K562 (cell line): ENCODE results near the gene VEGFA. TPM values are rescaled to one million over a fixed set of nuclear protein-coding genes. Genes with fewer than 3 reads are reported as not detected.

Source experiments
- ATAC-seq: fragments of 200-7000 bp; cut with Tn5 transposase; 3 replicates; pipeline ENCODE4 v1.9.1; 2020; ENCODE audit warnings: moderate library complexity
- BruUV-seq: library from RNA; stranded (reverse); fragments of 400-500 nt; replicated peaks from 2 replicates; lab custom pipeline; 2021; lab: Mats Ljungman, UMichigan
- CTCF ChIA-PET: fragments of 300-600 bp; formaldehyde crosslinking; extraction: SDS; loops from one replicate; lab custom pipeline; 2021; ENCODE audit warnings: low intra/inter-chr PET ratio; lab: Yijun Ruan, JAX
- POLR2A ChIA-PET: fragments of 300-600, 350-650 bp; sonication (Branson Sonifier 250); formaldehyde crosslinking; extraction: SDS; loops from one replicate; lab custom pipeline; 2021; ENCODE audit warnings: antibody characterized with exemption, inconsistent platforms; lab: Yijun Ruan, JAX
- DNase-seq, 4 experiments: peaks; one replicate each; pipeline versions ENCODE4 v3.0.0 to v3.0.0-alpha.2; 2011 to 2018; ENCODE audit warnings: low spot score in 3 of 4, mixed read lengths in 3 of 4; ENCODE audit errors: extremely low read depth in 1 of 4
- FAIRE-seq: peaks from 2 replicates; lab custom pipeline; 2011; peaks lifted over from hg19 to GRCh38; lab: Jason Lieb, UNC
- H2AFZ ChIP-seq: 2 replicates; pipeline ENCODE4 v1.6.0; 2011; ENCODE audit warnings: low read depth, low read length, control low read depth, inconsistent platforms
- H3K27ac ChIP-seq: fragments of 200-600 bp; 3 replicates; pipeline ENCODE4 v1.8.0; 2011; ENCODE audit warnings: low read depth, mild to moderate bottlenecking, control low read depth, inconsistent platforms, low read length, moderate library complexity, mixed read lengths; ENCODE audit errors: extremely low read depth
- H3K27me3 ChIP-seq, 2 experiments: fragments of 300-600 bp in 1 of 2; 2 replicates in 1 of 2; 3 replicates in 1 of 2; pipeline versions ENCODE4 v1.6.0 to v1.8.0; 2011; ENCODE audit warnings: inconsistent platforms in 2 of 2, low read length in 2 of 2, mild to moderate bottlenecking in 1 of 2, mixed read lengths in 1 of 2, moderate library complexity in 1 of 2; ENCODE audit not compliant: control insufficient read depth in 2 of 2, insufficient read depth in 2 of 2
- H3K36me3 ChIP-seq: fragments of 300-600 bp; 3 replicates; pipeline ENCODE4 v1.8.0; 2011; ENCODE audit warnings: mild to moderate bottlenecking, low read length, inconsistent platforms; ENCODE audit not compliant: control insufficient read depth, insufficient read depth
- H3K4me1 ChIP-seq, 2 experiments: fragments of 200-600 bp in 1 of 2; replicated peaks in 1 of 2; 2 replicates in 1 of 2; 3 replicates in 1 of 2; pipeline versions ENCODE4 v1.5.1 to v1.8.0; 2011; ENCODE audit warnings: inconsistent platforms in 2 of 2, low read length in 2 of 2, mild to moderate bottlenecking in 1 of 2, mixed read lengths in 1 of 2, moderate library complexity in 1 of 2; ENCODE audit not compliant: control insufficient read depth in 2 of 2, insufficient read depth in 2 of 2
- H3K4me2 ChIP-seq: 2 replicates; pipeline ENCODE4 v1.6.1; 2011; ENCODE audit warnings: low read length, control low read depth, inconsistent platforms, mixed read lengths; ENCODE audit not compliant: insufficient read depth
- H3K4me3 ChIP-seq: fragments of 200-600 bp; sonication (generic), shearing (Covaris generic); 2 replicates; pipeline ENCODE4 v1.5.1; 2016; ENCODE audit warnings: control low read depth, inconsistent platforms
- H3K79me2 ChIP-seq: fragments of 200-600 bp; 3 replicates; pipeline ENCODE4 v1.8.0; 2011; ENCODE audit warnings: low read length, inconsistent platforms; ENCODE audit not compliant: control insufficient read depth, insufficient read depth
- H3K9ac ChIP-seq, 2 experiments: 2 replicates each; pipeline versions ENCODE4 v1.6.0 to v1.6.1; 2011; ENCODE audit warnings: low read depth in 2 of 2, low read length in 2 of 2, control low read depth in 1 of 2, inconsistent platforms in 1 of 2, mild to moderate bottlenecking in 1 of 2, mixed read lengths in 1 of 2; ENCODE audit not compliant: insufficient read depth in 1 of 2
- H3K9me1 ChIP-seq: one replicate; pipeline ENCODE4 v1.6.0; 2011; ENCODE audit warnings: inconsistent platforms, mild to moderate bottlenecking, low read length, moderate library complexity; ENCODE audit not compliant: control insufficient read depth, insufficient read depth
- H3K9me3 ChIP-seq: replicated peaks from 2 replicates; pipeline ENCODE4 v1.5.1; 2011; ENCODE audit warnings: low read depth, low read length, inconsistent platforms; ENCODE audit not compliant: control insufficient read depth, insufficient read depth
- H4K20me1 ChIP-seq: replicated peaks from 2 replicates; pipeline ENCODE4 v1.6.1; 2011; ENCODE audit warnings: low read length, inconsistent platforms, mixed read lengths; ENCODE audit not compliant: control insufficient read depth, insufficient read depth
- BDP1 ChIP-seq: IDR thresholded peaks from 3 replicates; pipeline ENCODE4 v1.6.1; 2011; ENCODE audit not compliant: insufficient read length, insufficient read depth
- ESRRA ChIP-seq: fragments of 450-650 bp; IDR thresholded peaks from 2 replicates; pipeline ENCODE4 v1.6.1; 2014; ENCODE audit warnings: low read depth, mild to moderate bottlenecking, moderate library complexity, borderline replicate concordance
- ETS1 ChIP-seq: conservative IDR thresholded peaks from 2 replicates; pipeline ENCODE4 v1.6.1; 2011; ENCODE audit warnings: low read depth, mild to moderate bottlenecking, low read length; ENCODE audit not compliant: control insufficient read depth
- PCBP1 ChIP-seq: fragments of 200-400 bp; formaldehyde crosslinking; IDR thresholded peaks from 2 replicates; pipeline ENCODE4 v1.6.1; 2018; ENCODE audit warnings: mild to moderate bottlenecking, low read depth, low read length; ENCODE audit not compliant: poor library complexity, severe bottlenecking
- RFX7 ChIP-seq: fragments of 250-450 bp; sonication (Bioruptor Pico); IDR thresholded peaks from 2 replicates; pipeline ENCODE4 v1.5.1; 2021; ENCODE audit warnings: mild to moderate bottlenecking
- TCF15 ChIP-seq: fragments of 250-450 bp; sonication (Bioruptor Pico); IDR thresholded peaks from 2 replicates; pipeline ENCODE4 v1.8.0; 2022; ENCODE audit warnings: moderate library complexity, mild to moderate bottlenecking, inconsistent platforms
- ZFPM2 ChIP-seq: fragments of 250-450 bp; sonication (Bioruptor Pico); IDR thresholded peaks from 2 replicates; pipeline ENCODE4 v1.5.1; 2022; ENCODE audit warnings: mild to moderate bottlenecking
- ZNF24 ChIP-seq: fragments of 450-650 bp; IDR thresholded peaks from 2 replicates; pipeline ENCODE4 v1.6.1; 2016
- ZNF551 ChIP-seq: fragments of 250-450 bp; sonication (Bioruptor Pico); IDR thresholded peaks from 2 replicates; pipeline ENCODE4 v1.5.0; 2021; ENCODE audit warnings: mild to moderate bottlenecking, moderate library complexity
- WGBS: fragments of 100-300 bp; shearing (Covaris generic); methylation state at CpG from one replicate; pipeline ENCODE4 v1.1.6; 2016; ENCODE audit warnings: low coverage, mixed read lengths; ENCODE audit not compliant: insufficient coverage; ENCODE audit errors: missing lambda C conversion rate; 5-methylcytosine and 5-hydroxymethylcytosine counted together
- in situ Hi-C: fragments of 300-500 bp; cut with MboI; formaldehyde crosslinking; loops from 4 replicates; pipeline ENCODE4 v1.15.0; 2018; ENCODE audit warnings: inconsistent platforms, mixed read lengths
- intact Hi-C: fragments of 100-400 bp; cut with micrococcal nuclease; formaldehyde crosslinking; loops from 2 replicates; pipeline ENCODE4 v1.14.2; 2022
- polyA plus RNA-seq, 8 experiments: library from polyadenylated mRNA; depleted of rRNA in 4 of 8; stranded (reverse) in 5 of 8; unstranded in 3 of 8; fragments of >200 nt; fragmentation: Nextera tagmentation in 2 of 8; fragmentation: Illumina TruSeq in 1 of 8; extraction: Ambion mirVana in 2 of 8; extraction: Trizol in 1 of 8; gene quantifications; 2 replicates each; pipeline versions ENCODE4 v1.2.1 to v1.2.3, GENCODE V29; 2011 to 2014; ENCODE audit warnings: inconsistent platforms in 1 of 8, missing spikeins in 1 of 8
- total RNA-seq, 7 experiments: library from RNA; depleted of rRNA in 6 of 7; stranded (reverse); fragments of >200 nt in 6 of 7; fragmentation: Illumina TruSeq in 2 of 7; extraction: Trizol in 2 of 7; gene quantifications; 2 replicates each; pipeline versions ENCODE4 v1.2.1 to v1.2.3, GENCODE V29; 2011 to 2021; ENCODE audit warnings: low replicate concordance in 1 of 7

VEGFA gene
- total and polyA plus RNA-seq, 9 of the 15 experiments (the other 6 are each of a cell fraction or from before 2014, with no cell fraction given): 14.0 to 271 (median 124) TPM

- TF ChIP-seq ESRRA (0 out of 2 replicates have a peak, but pooled peaks have one; percentile 13), ZNF551 (no peak), BDP1 (no peak)
Observed at GRCh38 chr6:43803783-43804549, 34.0 kb downstream of the VEGFA start (continued).

GRCh38 chr6:43804550-43805223 is 34.7 kb downstream of the VEGFA start:
- intact Hi-C loops: no loop called here
- POLR2A ChIA-PET: interaction anchor here (1.0 to 2.7 kb wide), 5 partner anchors 13 to 29 kb away, joined by 4 to 10 read pairs (median 7); no protein-coding TSS in a partner anchor
- H3K4me2 ChIP-seq: no peak overlapping the region

More at GRCh38 chr6:43804550-43805223, 34.7 kb downstream of the VEGFA start:
- FAIRE-seq: no peak
- 83% methylated on average over 4 of the region's 4 CpGs for WGBS
- Histone ChIP-seq H3K4me3 (no peak overlapping the region), H3K79me2 (no peaks in the 10 kb centered on the region), H3K27me3 (no peaks in the 10 kb centered on the region), H2AFZ (no peak overlapping the region), H3K9me3 (no peaks in the 10 kb centered on the region), H3K36me3 (no peaks in the 10 kb centered on the region), H3K9ac (no peak overlapping the region; a peak in 1 of 4 replicates), H3K4me1 (peaks cover 34 to 48% of the 10 kb centered on the region in 2 experiments), H3K9me1 (peaks cover 2% of the 10 kb centered on the region), H3K27ac (no peak overlapping the region), H4K20me1 (peaks cover 9% of the 10 kb centered on the region)
- ATAC-seq: no peak
- CTCF ChIA-PET: no interaction called here
- no peak for DNase-seq
- BruUV-seq: no TSS peak
- in situ Hi-C loops: no loop called here
- no peak for TF ChIP-seq ETS1
- no peak for TF ChIP-seq TCF15
- TF ChIP-seq ZFPM2 (CRISPR knock-in tag): no peak
- no peak for TF ChIP-seq RFX7 (CRISPR knock-in tag)
- peak; percentile 51; the same call in 1 of the 2 replicates for TF ChIP-seq ZNF24
- no peak for TF ChIP-seq PCBP1
